Activated CD4-positive, alpha-beta T cell treated with anti-CD3 and anti-CD28 coated beads, Interleukin-2, Interleukin-6, amounts not matched to agents 100 ng/mL and 50 ng/mL, durations not matched to agents 16 hours and 8 hours (primary cell): ENCODE measurements around the gene TNPO2.
"Not testable (repeated sequence)": the region's sequence is repeated elsewhere in the genome, so short reads cannot be mapped to it uniquely, and the experiment has no call there.

Experiments
- DNase-seq: peaks from one replicate; pipeline ENCODE4 v3.0.0-alpha.2; 2020

The TNPO2 gene

GRCh38 chr19:12705169-12705568 is 18.6 kb downstream of the TNPO2 start:
- no peak for DNase-seq

DNA sequence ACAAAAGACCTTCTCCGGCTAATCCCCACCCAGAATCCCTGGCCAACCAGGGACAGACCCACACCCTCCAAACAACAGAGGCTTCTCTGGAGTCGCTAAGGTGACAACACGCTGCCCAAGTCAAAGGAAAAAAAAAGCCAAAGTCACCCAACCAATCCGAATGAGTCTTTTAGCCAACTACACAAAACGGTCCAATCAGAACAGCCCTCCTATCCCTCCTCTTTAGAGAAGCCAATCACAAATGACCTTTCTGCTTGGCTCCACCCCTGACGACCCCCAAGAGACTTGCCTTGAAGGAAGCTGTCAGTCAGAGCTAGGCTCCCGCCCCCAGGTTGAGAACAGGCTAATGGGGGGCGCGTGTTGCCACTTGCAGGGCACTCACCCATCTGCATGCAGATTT is 20.7 kb downstream of the TNPO2 start:
- peak; percentile 44 for DNase-seq

GRCh38 chr19:12701596-12702282 is 22.0 kb downstream of the TNPO2 start:
- no peak for DNase-seq

DNA sequence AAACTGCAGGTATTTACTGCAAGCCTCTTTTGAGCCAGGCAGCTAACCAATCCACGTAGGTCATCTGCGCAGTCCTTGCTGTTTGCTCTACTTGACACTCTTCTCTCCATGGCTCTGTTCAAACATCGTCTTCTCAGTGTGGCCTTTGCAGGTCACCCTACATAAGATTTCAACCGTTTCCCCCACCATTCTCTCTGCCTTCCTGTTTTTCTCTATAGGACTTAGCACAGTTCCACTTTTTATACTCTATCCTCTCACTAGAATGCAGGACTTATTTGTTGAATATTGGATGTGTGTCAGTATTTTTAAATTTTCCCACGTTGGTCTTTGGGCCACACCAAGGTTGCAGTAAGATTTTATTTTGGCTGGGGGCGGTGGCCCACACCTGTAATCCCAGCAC is 25.6 kb downstream of the TNPO2 start:
- no peak for DNase-seq

DNA sequence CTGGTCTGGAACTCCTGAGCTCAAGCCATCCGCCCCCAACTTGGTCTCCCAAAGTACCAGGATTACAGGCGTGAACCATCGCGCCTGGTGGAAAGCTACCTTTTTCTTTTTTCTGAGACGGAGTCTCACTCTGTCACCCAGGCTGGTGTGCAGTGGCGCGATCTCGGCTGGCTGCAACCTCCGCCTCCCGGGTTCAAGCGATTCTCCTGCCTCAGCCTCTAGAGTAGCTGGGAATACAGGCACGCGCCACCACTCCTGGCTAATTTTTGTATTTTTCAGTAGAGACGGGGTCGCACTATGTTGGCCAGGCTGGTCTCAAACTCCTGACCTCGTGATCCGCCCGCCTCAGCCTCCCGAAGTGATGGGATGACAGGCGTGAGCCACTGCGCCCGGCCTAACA is 26.3 kb downstream of the TNPO2 start:
- DNase-seq: not testable (repeated sequence)

- peak; percentile 96 for DNase-seq
Measured at GRCh38 chr19:12696366-12697335, 27.1 kb downstream of the TNPO2 start, which contains the start of gene FBXW9. FBXW9 (minus strand) TSS chr19:12696631; CDS start chr19:12696581, 50 bp downstream.

- peak; percentile 32 for DNase-seq
Measured at GRCh38 chr19:12695997-12696365, 27.8 kb downstream of the TNPO2 start.

- DNase-seq: no peak
Measured at GRCh38 chr19:12695514-12695913, 28.2 kb downstream of the TNPO2 start.

DNA sequence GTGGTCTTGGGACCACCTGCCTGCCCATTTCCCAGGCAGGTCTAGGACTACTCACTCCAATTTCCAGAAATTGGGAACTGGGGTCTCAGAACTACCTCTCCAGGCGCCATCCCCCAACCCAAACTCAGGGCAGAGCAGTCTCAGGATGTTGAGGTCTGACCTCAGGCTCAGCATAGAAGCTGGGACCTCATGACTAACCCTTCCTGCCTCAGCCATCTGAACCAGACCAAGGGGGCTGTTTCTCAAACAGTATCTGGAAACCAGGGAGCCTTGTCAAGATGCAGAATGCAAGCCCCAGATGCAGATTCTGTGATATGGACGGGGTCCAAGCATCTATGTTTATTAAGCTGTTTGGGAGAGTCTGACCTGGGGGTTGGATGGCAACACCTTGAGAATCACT is 28.6 kb downstream of the TNPO2 start:
- DNase-seq: peak; percentile 29

- no peak for DNase-seq
Measured at GRCh38 chr19:12694641-12695040, 29.1 kb downstream of the TNPO2 start.

DNA sequence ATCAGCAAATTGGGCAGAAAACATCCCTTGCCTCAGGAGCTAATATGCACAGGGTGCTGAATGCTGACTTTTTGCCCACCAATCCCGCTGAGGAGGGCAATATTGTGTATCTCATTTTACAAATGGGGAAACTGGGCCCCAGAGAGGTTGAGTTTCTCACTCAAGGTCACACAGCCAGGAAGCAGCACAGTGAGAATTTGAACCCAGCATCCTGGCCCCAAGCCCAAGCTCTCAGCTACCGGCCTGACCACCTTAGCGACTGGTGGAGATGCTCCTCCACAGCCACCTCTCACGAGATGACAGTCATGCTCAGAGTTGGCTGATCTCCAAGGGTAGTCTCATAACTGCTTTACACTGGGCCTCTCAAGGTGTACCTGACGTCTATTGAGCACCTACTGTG is 30.8 kb downstream of the TNPO2 start:
- DNase-seq: no peak

- DNase-seq: no peak
Measured at GRCh38 chr19:12689581-12690216, 34.0 kb downstream of the TNPO2 start.

- DNase-seq: no peak
Measured at GRCh38 chr19:12689012-12689411, 34.7 kb downstream of the TNPO2 start.

- no peak for DNase-seq
Measured at GRCh38 chr19:12687496-12688196, 36.1 kb downstream of the TNPO2 start, which contains the start of gene GNG14. GNG14 (plus strand) TSS chr19:12687998; CDS start chr19:12688049, 51 bp downstream.

DNA sequence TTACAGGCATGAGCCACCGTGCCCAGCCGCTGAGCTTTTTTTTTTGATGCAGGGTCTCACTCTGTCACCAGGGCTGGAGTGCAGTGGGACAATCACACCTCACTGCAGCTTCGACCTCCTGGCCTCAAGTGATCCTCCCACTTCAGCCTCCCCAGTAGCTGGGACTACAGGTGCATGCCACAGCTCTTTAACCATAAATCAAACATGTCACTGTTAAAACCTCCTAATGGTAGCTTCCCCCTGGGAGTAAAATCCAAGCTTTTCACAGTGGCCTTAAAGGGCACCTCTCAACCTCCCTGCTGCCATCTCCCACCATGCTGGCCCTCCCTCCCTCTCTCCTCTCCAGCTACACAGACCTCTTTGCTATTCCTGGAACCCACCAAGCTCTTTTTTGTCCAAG is 37.9 kb downstream of the TNPO2 start:
- no peak for DNase-seq

DNA sequence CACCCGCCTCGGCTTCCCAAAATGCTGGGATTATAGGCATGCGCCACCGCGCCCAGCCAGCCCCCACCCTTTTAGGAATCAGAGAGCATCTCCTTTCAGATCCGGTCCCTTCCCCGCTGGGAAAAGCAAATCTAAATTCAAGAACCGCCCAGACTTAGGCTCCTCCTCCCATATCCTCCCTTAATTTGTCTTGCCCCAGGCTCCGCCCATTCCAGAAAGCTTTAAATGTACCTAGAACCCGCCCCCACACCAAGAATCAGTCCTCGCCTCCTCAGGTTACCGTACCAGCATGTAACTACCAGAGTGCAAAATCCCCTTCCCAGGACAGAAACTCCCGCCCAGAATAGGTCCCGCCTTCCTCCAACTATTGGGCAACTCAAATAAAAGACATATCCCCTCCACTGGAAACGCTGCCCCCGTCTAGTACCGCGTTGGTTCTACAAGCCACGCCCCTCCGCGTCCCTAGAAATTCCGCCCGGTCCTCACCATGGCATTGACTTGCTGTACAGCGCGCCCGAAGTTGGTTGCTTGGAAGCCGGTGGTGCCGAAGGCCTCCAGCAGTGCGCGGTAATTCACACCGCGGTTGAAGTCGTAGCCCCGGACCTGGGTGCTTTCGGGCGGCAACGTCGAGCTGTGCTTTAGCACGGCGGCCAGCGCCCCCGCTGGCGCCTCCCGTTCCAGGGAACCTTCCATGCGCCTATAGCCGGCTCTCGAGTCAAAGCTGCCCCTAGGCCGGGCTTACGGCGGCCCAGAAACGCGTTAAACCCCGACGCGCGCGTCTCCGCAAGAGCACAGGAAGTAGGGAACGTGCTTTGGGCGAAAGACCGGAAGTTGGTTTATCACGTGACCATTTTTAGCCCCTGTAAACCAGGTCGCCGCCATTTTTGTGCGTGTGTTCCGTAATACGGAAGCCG is 42.4 kb downstream of the TNPO2 start, which contains the start of gene DHPS:
Gene DHPS (minus strand): TSS at position 807 of the 914 bp plus-strand sequence. CDS start 114 bp downstream, at position 693.
- DNase-seq: peak; percentile 96

DNA sequence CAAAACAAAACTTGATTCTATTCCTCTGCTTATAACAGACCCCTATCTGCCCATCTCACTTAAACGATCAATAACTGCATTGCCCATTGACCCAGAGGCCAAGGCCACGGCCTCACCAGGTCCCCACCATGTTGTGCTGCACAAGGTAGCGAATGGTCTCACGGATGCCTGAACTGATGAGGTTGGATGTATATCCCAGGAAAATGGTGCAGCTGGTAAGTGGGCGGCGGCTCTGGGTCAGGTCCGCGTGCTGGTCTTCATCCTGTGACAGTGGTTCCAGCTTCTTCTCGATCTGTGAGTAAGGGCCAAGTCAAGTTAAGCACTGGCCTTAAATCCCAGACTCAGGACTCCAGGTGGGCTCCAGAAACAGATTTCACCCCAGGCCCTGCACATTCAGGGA is 43.7 kb downstream of the TNPO2 start:
- no peak for DNase-seq

- not testable (repeated sequence) for DNase-seq
Measured at GRCh38 chr19:12678039-12678438, 45.7 kb downstream of the TNPO2 start.

- no peak for DNase-seq
Measured at GRCh38 chr19:12676928-12677327, 46.8 kb downstream of the TNPO2 start.

DNA sequence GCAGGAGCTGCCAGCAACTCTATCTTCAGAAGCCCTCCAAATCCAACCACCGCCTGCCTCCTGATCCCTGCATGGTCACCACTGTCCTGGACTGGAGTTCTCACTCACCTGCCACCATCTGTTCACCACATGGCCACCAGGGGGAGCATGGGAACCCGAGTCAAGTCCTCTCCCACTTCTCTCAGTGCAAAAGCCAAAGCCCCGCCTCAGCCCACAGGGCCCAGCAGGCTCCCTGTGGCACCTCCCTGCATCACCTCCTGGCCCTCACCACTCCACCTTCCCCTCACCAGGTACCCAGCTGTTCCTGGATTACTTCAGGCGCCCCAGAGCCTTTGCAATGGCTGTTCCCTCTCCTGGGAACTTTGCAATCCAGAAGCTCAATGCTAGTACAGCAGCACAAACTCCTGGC is 47.3 kb downstream of the TNPO2 start:
- DNase-seq: peak; percentile 93

DNA sequence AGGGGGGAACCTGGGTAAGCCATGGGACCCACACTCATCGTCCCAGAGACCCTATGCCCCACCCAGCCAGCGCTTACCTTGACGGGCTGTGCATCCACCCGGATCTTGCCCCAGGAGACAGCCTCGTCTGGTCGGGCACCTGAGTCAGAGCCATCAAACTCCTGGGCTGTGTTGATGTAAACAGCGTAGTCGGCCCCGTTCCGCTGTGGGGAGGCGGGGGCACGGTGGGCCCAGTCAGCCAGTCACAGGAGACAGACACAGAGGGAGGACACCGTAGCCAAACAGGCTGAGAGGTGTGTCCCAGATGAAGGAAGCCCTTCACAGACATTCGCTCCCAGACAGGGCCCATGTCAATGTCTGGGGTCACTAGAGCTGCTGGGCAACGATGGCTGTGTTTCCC is 47.8 kb downstream of the TNPO2 start:
- no peak for DNase-seq
